PC-9 (cell line): ENCODE measurements around the gene FYN.

Experiments used
- EZH2 ChIP-seq: fragments of 200-600 bp; sonication (generic); IDR thresholded peaks from 2 replicates; pipeline ENCODE4 v1.8.0; 2017; ENCODE audit warnings: antibody characterized with exemption, low read depth
- TF ChIP-seq, protein P1 (sequence below): fragments of 200-600 bp; sonication (generic); conservative IDR thresholded peaks from 2 replicates; pipeline ENCODE4 v1.6.1; 2017; ENCODE audit warnings: mixed run types, antibody characterized with exemption, mild to moderate bottlenecking, moderate library complexity

GRCh38 chr6:111909238-111909637 lies 36.0 kb upstream of the FYN start:
- TF ChIP-seq, protein P1, sequence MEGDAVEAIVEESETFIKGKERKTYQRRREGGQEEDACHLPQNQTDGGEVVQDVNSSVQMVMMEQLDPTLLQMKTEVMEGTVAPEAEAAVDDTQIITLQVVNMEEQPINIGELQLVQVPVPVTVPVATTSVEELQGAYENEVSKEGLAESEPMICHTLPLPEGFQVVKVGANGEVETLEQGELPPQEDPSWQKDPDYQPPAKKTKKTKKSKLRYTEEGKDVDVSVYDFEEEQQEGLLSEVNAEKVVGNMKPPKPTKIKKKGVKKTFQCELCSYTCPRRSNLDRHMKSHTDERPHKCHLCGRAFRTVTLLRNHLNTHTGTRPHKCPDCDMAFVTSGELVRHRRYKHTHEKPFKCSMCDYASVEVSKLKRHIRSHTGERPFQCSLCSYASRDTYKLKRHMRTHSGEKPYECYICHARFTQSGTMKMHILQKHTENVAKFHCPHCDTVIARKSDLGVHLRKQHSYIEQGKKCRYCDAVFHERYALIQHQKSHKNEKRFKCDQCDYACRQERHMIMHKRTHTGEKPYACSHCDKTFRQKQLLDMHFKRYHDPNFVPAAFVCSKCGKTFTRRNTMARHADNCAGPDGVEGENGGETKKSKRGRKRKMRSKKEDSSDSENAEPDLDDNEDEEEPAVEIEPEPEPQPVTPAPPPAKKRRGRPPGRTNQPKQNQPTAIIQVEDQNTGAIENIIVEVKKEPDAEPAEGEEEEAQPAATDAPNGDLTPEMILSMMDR: no peak
- no peak for TF ChIP-seq EZH2
